ENCODE data around the gene FCHO1.
"Not testable (repeated sequence)": the region's sequence is repeated elsewhere in the genome, so short reads cannot be mapped to it uniquely, and the experiment has no call there.

Gene FCHO1

GRCh38 chr19:17797424-17798201, 46.3 kb downstream of the FCHO1 start:
- H3K4me1 ChIP-seq (ENCODE audit: control insufficient read depth, low read length), result no peaks in the 10 kb centered on the region
- H3K36me3 ChIP-seq (ENCODE audit: control insufficient read depth, low read length), result no peaks in the 10 kb centered on the region
- no peaks in the 10 kb centered on the region for H3K9me2 ChIP-seq (replicated peaks; ENCODE audit: control insufficient read depth, low read length)
- H4K20me1 ChIP-seq (ENCODE audit: control insufficient read depth, insufficient read depth, low read depth, low read length), result no peaks in the 10 kb centered on the region
- no peak overlapping the region for H3K4me3 ChIP-seq (ENCODE audit: low read length)
- H3K4me2 ChIP-seq (ENCODE audit: low read length), result no peak overlapping the region
- no peak overlapping the region for H3K27ac ChIP-seq (ENCODE audit: low read depth, low read length)
- no peak for TF ChIP-seq CTCF (IDR thresholded peaks at IDR 0.05; ENCODE audit: low read depth, low read length, poor library complexity, severe bottlenecking)
- TF ChIP-seq EZH2phosphoT487 (IDR thresholded peaks at IDR 0.05; ENCODE audit: borderline replicate concordance, low read length), result no peak
- no peaks in the 10 kb centered on the region for H3K9me3 ChIP-seq (ENCODE audit: control insufficient read depth, insufficient read depth, low read length)
- no peaks in the 10 kb centered on the region for H3F3A ChIP-seq (ENCODE audit: control insufficient read depth, insufficient read depth)
- H3K79me2 ChIP-seq (ENCODE audit: control insufficient read depth, low read length), result no peaks in the 10 kb centered on the region
- peaks cover 27% of the 10 kb centered on the region for H3K27me3 ChIP-seq (ENCODE audit: control insufficient read depth, low read length)

GRCh38 chr19:17798599-17798998, 47.3 kb downstream of the FCHO1 start:
- H3K36me3 ChIP-seq (ENCODE audit: control insufficient read depth, low read length); H3K4me2 ChIP-seq (ENCODE audit: low read length); H3K79me2 ChIP-seq (ENCODE audit: control insufficient read depth, low read length); H3K9me3 ChIP-seq (ENCODE audit: control insufficient read depth, insufficient read depth, low read length); H3K4me1 ChIP-seq (ENCODE audit: control insufficient read depth, low read length); H3K27ac ChIP-seq (ENCODE audit: low read depth, low read length); H3F3A ChIP-seq (ENCODE audit: control insufficient read depth, insufficient read depth); H4K20me1 ChIP-seq (ENCODE audit: control insufficient read depth, insufficient read depth, low read depth, low read length); H3K9me2 ChIP-seq (replicated peaks; ENCODE audit: control insufficient read depth, low read length); H3K4me3 ChIP-seq (ENCODE audit: low read length): not testable (repeated sequence)
- H3K27me3 ChIP-seq (ENCODE audit: control insufficient read depth, low read length), result peaks cover 29% of the 10 kb centered on the region

- Histone ChIP-seq H3K4me3 (ENCODE audit: low read length) (no peak overlapping the region), H3K27me3 (ENCODE audit: control insufficient read depth, low read length) (peaks cover 10% of the 10 kb centered on the region), H4K20me1 (ENCODE audit: control insufficient read depth, insufficient read depth, low read depth, low read length) (no peaks in the 10 kb centered on the region), H3K79me2 (ENCODE audit: control insufficient read depth, low read length) (no peaks in the 10 kb centered on the region), H3F3A (ENCODE audit: control insufficient read depth, insufficient read depth) (no peaks in the 10 kb centered on the region), H3K9me3 (ENCODE audit: control insufficient read depth, insufficient read depth, low read length) (no peaks in the 10 kb centered on the region), H3K4me2 (ENCODE audit: low read length) (no peak overlapping the region), H3K4me1 (ENCODE audit: control insufficient read depth, low read length) (no peaks in the 10 kb centered on the region), H3K36me3 (ENCODE audit: control insufficient read depth, low read length) (no peaks in the 10 kb centered on the region), H3K27ac (ENCODE audit: low read depth, low read length) (no peak overlapping the region), H3K9me2 (replicated peaks; ENCODE audit: control insufficient read depth, low read length) (no peaks in the 10 kb centered on the region)
- no peak for TF ChIP-seq EZH2phosphoT487 (IDR thresholded peaks at IDR 0.05; ENCODE audit: borderline replicate concordance, low read length)
- no peak for TF ChIP-seq CTCF (IDR thresholded peaks at IDR 0.05; ENCODE audit: low read depth, low read length, poor library complexity, severe bottlenecking)
Observed at GRCh38 chr19:17802137-17802858, 51.0 kb downstream of the FCHO1 start.

- no peak overlapping the region for H3K4me2 ChIP-seq (ENCODE audit: low read length)
- H3F3A ChIP-seq (ENCODE audit: control insufficient read depth, insufficient read depth), result no peaks in the 10 kb centered on the region
- no peaks in the 10 kb centered on the region for H3K79me2 ChIP-seq (ENCODE audit: control insufficient read depth, low read length)
- H3K27ac ChIP-seq (ENCODE audit: low read depth, low read length), result no peak overlapping the region
- no peaks in the 10 kb centered on the region for H4K20me1 ChIP-seq (ENCODE audit: control insufficient read depth, insufficient read depth, low read depth, low read length)
- TF ChIP-seq CTCF (IDR thresholded peaks at IDR 0.05; ENCODE audit: low read depth, low read length, poor library complexity, severe bottlenecking) (no peak), EZH2phosphoT487 (IDR thresholded peaks at IDR 0.05; ENCODE audit: borderline replicate concordance, low read length) (no peak)
- no peaks in the 10 kb centered on the region for H3K9me2 ChIP-seq (replicated peaks; ENCODE audit: control insufficient read depth, low read length)
- H3K4me1 ChIP-seq (ENCODE audit: control insufficient read depth, low read length), result no peaks in the 10 kb centered on the region
- H3K36me3 ChIP-seq (ENCODE audit: control insufficient read depth, low read length), result no peaks in the 10 kb centered on the region
- H3K9me3 ChIP-seq (ENCODE audit: control insufficient read depth, insufficient read depth, low read length), result no peaks in the 10 kb centered on the region
- peaks cover 14% of the 10 kb centered on the region for H3K27me3 ChIP-seq (ENCODE audit: control insufficient read depth, low read length)
- no peak overlapping the region for H3K4me3 ChIP-seq (ENCODE audit: low read length)
Observed at GRCh38 chr19:17803264-17803896, 52.1 kb downstream of the FCHO1 start.
